HG03457 (cell line): ENCODE measurements around the gene IFI27.
"Not testable (repeated sequence)": the region's sequence is repeated elsewhere in the genome, so short reads cannot be mapped to it uniquely, and the experiment has no call there.

Experiments
- ATAC-seq: cut with Tn5 transposase; IDR thresholded peaks from one replicate; pipeline ENCODE4 v1.9.1; 2021; ENCODE audit warnings: moderate number of reproducible peaks; ENCODE audit not compliant: unreplicated experiment

IFI27 gene

GRCh38 chr14:94145902-94146527 is 35.5 kb downstream of the IFI27 start:
- ATAC-seq: no peak

GRCh38 chr14:94152676-94153075 is 42.1 kb downstream of the IFI27 start:
- no peak for ATAC-seq

DNA sequence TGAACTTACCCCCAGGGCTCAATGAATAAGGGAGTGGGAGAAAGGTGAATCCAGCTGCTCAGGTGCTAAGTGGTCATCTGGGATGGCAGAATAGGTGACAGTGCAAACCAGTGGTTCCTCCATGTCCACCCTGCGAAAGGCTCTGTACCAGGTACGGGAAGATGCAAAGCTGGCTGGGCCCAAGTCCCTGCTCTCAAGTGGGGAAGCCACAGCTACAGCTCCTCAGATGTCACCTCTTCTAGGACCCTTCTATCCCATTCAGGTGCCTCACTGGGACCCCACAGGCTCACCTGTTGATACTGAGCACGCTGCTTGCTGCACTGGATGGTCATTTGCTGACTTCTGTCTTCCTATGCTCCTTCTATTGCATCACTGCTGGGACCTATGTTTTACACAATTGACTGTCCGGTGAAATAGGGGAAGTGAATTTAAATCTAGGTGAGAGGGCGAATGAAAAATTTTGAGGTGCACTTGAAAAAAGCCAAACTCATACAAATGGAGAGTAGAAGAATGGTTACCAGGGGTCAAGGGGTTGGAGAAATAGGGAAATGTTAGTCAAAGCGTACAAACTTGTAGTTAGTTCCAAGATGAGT is 43.3 kb downstream of the IFI27 start:
- ATAC-seq: no peak

GRCh38 chr14:94156143-94156542 is 45.6 kb downstream of the IFI27 start:
- not testable (repeated sequence) for ATAC-seq

- ATAC-seq: no peak
These were observed 46.7 kb downstream of the IFI27 start for GRCh38 chr14:94157197-94157596.

GRCh38 chr14:94158239-94158883 is 47.8 kb downstream of the IFI27 start:
- no peak for ATAC-seq

GRCh38 chr14:94161058-94161457 is 50.5 kb downstream of the IFI27 start:
- no peak for ATAC-seq

DNA sequence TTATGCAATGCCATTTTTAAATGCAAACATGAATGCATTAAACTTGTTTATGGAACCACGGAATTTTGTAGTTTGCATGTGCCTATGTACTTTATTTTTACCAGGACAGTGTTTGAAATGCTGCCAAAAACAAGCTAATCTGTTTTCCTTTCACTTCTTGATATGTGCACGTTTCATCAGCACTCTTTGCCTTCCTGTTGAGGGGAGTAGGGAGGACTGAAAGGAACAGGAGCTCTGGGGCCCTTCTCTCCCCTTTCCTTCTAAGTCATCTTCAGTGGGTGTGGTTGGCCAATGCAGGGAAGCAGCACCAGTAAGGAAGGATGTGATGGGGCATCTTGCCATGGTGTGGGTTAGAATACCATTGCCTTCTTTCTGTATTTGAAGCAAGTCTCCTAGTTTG is 51.4 kb downstream of the IFI27 start:
- no peak for ATAC-seq

- ATAC-seq: no peak
These were observed 51.9 kb downstream of the IFI27 start for GRCh38 chr14:94162466-94162865.

- no peak for ATAC-seq
These were observed 53.3 kb downstream of the IFI27 start for GRCh38 chr14:94163796-94164195.

- ATAC-seq: no peak
These were observed 54.3 kb downstream of the IFI27 start for GRCh38 chr14:94164685-94165431.

GRCh38 chr14:94165744-94166143 is 55.2 kb downstream of the IFI27 start:
- ATAC-seq: no peak
